Parathyroid adenoma (tissue), 2 donors: ENCODE results near the gene DNAJC13.
"Not testable (repeated sequence)": the region's sequence is repeated elsewhere in the genome, so short reads cannot be mapped to it uniquely, and the experiment has no call there.

ENCODE experiments used
- H2AFZ ChIP-seq: fragments of 300-600 bp; sonication (generic); one replicate; pipeline ENCODE4 v1.7.0; 2017; ENCODE audit warnings: antibody characterized with exemption, mild to moderate bottlenecking
- H3K27ac ChIP-seq: fragments of 300-600 bp; sonication (generic); one replicate; pipeline ENCODE4 v1.7.0; 2017
- H3K27me3 ChIP-seq: fragments of 300-600 bp; sonication (generic); one replicate; pipeline ENCODE4 v1.7.0; 2017; ENCODE audit warnings: low read length; ENCODE audit not compliant: control insufficient read depth, insufficient read depth
- H3K36me3 ChIP-seq: fragments of 300-600 bp; sonication (generic); one replicate; pipeline ENCODE4 v1.7.0; 2017; ENCODE audit warnings: low read length; ENCODE audit not compliant: control insufficient read depth, insufficient read depth
- H3K4me1 ChIP-seq: fragments of 300-600 bp; sonication (generic); one replicate; pipeline ENCODE4 v1.7.0; 2017; ENCODE audit warnings: control low read depth
- H3K4me2 ChIP-seq: fragments of 300-600 bp; sonication (generic); one replicate; pipeline ENCODE4 v1.7.0; 2017; ENCODE audit warnings: low read length
- H3K4me3 ChIP-seq: fragments of 300-600 bp; sonication (generic); one replicate; pipeline ENCODE4 v1.7.0; 2017; ENCODE audit warnings: low read depth, low read length
- H3K79me2 ChIP-seq: fragments of 300-600 bp; sonication (generic); one replicate; pipeline ENCODE4 v1.7.0; 2017; ENCODE audit warnings: control low read depth
- H3K9ac ChIP-seq: fragments of 300-600 bp; sonication (generic); one replicate; pipeline ENCODE4 v1.7.0; 2017; ENCODE audit warnings: mild to moderate bottlenecking
- H3K9me3 ChIP-seq: fragments of 300-600 bp; sonication (generic); one replicate; pipeline ENCODE4 v1.7.0; 2017; ENCODE audit warnings: low read length; ENCODE audit not compliant: control insufficient read depth
- CTCF ChIP-seq: fragments of 300-600 bp; sonication (generic); IDR thresholded peaks from one replicate; pipeline ENCODE4 v1.7.0; 2017; ENCODE audit warnings: antibody characterized with exemption, mild to moderate bottlenecking
- donor health status: primary hyperparathyroidism.

DNAJC13 gene

GRCh38 chr3:132386259-132386658 is 31.0 kb upstream of the DNAJC13 start:
- Histone ChIP-seq H2AFZ (no peak overlapping the region), H3K79me2 (no peaks in the 10 kb centered on the region), H3K4me1 (no peaks in the 10 kb centered on the region), H3K27me3 (no peaks in the 10 kb centered on the region), H3K4me2 (no peak overlapping the region), H3K27ac (no peak overlapping the region), H3K9ac (no peak overlapping the region), H3K36me3 (no peaks in the 10 kb centered on the region), H3K9me3 (no peaks in the 10 kb centered on the region), H3K4me3 (no peak overlapping the region)
- no peak for TF ChIP-seq CTCF

- not testable (repeated sequence) for H3K79me2 ChIP-seq, H3K9ac ChIP-seq, H3K9me3 ChIP-seq, H3K4me3 ChIP-seq, H3K4me1 ChIP-seq, H3K27me3 ChIP-seq, H3K4me2 ChIP-seq, H3K27ac ChIP-seq, H2AFZ ChIP-seq, H3K36me3 ChIP-seq
Observed at GRCh38 chr3:132392675-132393074, 24.6 kb upstream of the DNAJC13 start.

DNA sequence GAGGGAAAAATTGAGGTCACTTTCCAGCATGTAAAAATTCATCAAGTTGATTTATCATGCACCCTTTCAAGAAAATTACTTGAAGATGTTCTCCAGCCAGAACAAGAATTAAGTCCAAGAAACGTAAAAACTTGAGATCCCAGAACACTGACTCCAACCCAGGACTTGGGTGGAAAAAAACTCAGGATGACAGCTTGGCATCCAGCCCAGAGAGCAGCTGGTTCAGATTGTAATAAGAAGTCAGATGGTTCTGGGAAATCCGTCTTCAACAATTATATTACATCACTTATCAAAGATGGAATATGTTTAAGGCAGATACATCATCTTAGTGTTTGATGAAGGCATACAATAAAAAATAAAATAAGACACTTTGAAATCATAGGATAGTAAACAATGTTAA is 23.0 kb upstream of the DNAJC13 start:
- no peaks in the 10 kb centered on the region for H3K27me3 ChIP-seq
- no peaks in the 10 kb centered on the region for H3K9me3 ChIP-seq
- no peak overlapping the region for H3K4me3 ChIP-seq
- H3K36me3 ChIP-seq: no peaks in the 10 kb centered on the region
- no peak overlapping the region for H2AFZ ChIP-seq
- H3K79me2 ChIP-seq: no peaks in the 10 kb centered on the region
- TF ChIP-seq CTCF: no peak
- no peak overlapping the region for H3K9ac ChIP-seq
- H3K27ac ChIP-seq: no peak overlapping the region
- H3K4me1 ChIP-seq: no peaks in the 10 kb centered on the region
- no peak overlapping the region for H3K4me2 ChIP-seq

GRCh38 chr3:132395126-132395525 is 22.2 kb upstream of the DNAJC13 start:
- H3K4me1 ChIP-seq: no peaks in the 10 kb centered on the region
- no peaks in the 10 kb centered on the region for H3K79me2 ChIP-seq
- no peak overlapping the region for H3K4me2 ChIP-seq
- no peak overlapping the region for H3K9ac ChIP-seq
- no peak for TF ChIP-seq CTCF
- no peak overlapping the region for H3K4me3 ChIP-seq
- no peaks in the 10 kb centered on the region for H3K9me3 ChIP-seq
- H3K27me3 ChIP-seq: no peaks in the 10 kb centered on the region
- H3K36me3 ChIP-seq: no peaks in the 10 kb centered on the region
- H2AFZ ChIP-seq: no peak overlapping the region
- no peak overlapping the region for H3K27ac ChIP-seq

- H3K9me3 ChIP-seq: no peaks in the 10 kb centered on the region
- H3K36me3 ChIP-seq: no peaks in the 10 kb centered on the region
- H3K9ac ChIP-seq: no peak overlapping the region
- no peak overlapping the region for H3K4me2 ChIP-seq
- H3K4me3 ChIP-seq: no peak overlapping the region
- H3K27me3 ChIP-seq: no peaks in the 10 kb centered on the region
- H2AFZ ChIP-seq: no peak overlapping the region
- no peak for TF ChIP-seq CTCF
- no peaks in the 10 kb centered on the region for H3K79me2 ChIP-seq
- no peak overlapping the region for H3K27ac ChIP-seq
- H3K4me1 ChIP-seq: no peaks in the 10 kb centered on the region
Observed at GRCh38 chr3:132396255-132396654, 21.0 kb upstream of the DNAJC13 start.

DNA sequence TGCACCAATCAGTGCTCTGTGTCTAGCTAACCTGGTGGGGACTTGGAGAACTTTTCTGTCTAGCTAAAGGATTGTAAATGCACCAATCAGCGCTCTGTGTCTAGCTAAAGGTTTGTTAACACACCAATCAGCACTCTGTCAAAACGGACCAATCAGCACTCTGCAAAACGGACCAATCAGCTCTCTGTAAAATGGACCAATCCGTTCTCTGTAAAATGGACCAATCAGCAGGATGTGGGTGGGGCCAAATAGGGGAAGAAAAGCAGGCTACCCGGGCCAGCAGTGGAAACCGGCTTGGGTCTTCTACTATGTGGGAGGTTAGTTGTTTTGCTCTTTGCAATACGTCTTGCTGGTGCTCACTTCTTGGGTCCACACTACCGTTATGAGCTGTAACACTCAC is 20.5 kb upstream of the DNAJC13 start:
- H2AFZ ChIP-seq, H3K4me2 ChIP-seq, H3K9ac ChIP-seq, H3K4me1 ChIP-seq, H3K4me3 ChIP-seq, H3K9me3 ChIP-seq, H3K27ac ChIP-seq, H3K27me3 ChIP-seq, H3K36me3 ChIP-seq, H3K79me2 ChIP-seq: not testable (repeated sequence)
